SW 1271 (cell line): Measurements from ENCODE around the gene EPDR1.
"Not testable (repeated sequence)": the region's sequence is repeated elsewhere in the genome, so short reads cannot be mapped to it uniquely, and the experiment has no call there.

Experiments used
- DNase-seq, 2 experiments: peaks; one replicate each; lab custom pipeline; 2025; lab: John Stamatoyannopoulos, UW

Gene EPDR1

GRCh38 chr7:37928878-37929277 is 8.4 kb downstream of the EPDR1 start:
- DNase-seq = no peak

- no peak for DNase-seq
These were observed 9.9 kb downstream of the EPDR1 start for GRCh38 chr7:37930226-37930948.

- DNase-seq = no peak
These were observed 12.1 kb downstream of the EPDR1 start for GRCh38 chr7:37932543-37932942.

GRCh38 chr7:37933018-37933566 is 12.7 kb downstream of the EPDR1 start:
- no peak for DNase-seq

- DNase-seq = no peak
These were observed 22.6 kb downstream of the EPDR1 start for GRCh38 chr7:37942934-37943610.

GRCh38 chr7:37943905-37944736 is 23.7 kb downstream of the EPDR1 start:
- DNase-seq = no peak

- DNase-seq = no peak
These were observed 24.3 kb downstream of the EPDR1 start for GRCh38 chr7:37944737-37945054.

GRCh38 chr7:37945336-37945735 is 24.9 kb downstream of the EPDR1 start:
- no peak for DNase-seq

- no peak for DNase-seq
These were observed 26.9 kb downstream of the EPDR1 start for GRCh38 chr7:37947138-37947940.

GRCh38 chr7:37947941-37948210 is 27.4 kb downstream of the EPDR1 start:
- no peak for DNase-seq

- no peak for DNase-seq
These were observed 31.8 kb downstream of the EPDR1 start for GRCh38 chr7:37952240-37952639.

- DNase-seq = not testable (repeated sequence)
These were observed 33.8 kb downstream of the EPDR1 start for GRCh38 chr7:37954217-37954616.

GRCh38 chr7:37956791-37957190 is 36.4 kb downstream of the EPDR1 start:
- no peak for DNase-seq

GRCh38 chr7:37957221-37957970 is 37.0 kb downstream of the EPDR1 start:
- DNase-seq = no peak

- no peak for DNase-seq
These were observed 40.0 kb downstream of the EPDR1 start for GRCh38 chr7:37960483-37960882.

GRCh38 chr7:37961251-37961650 is 40.8 kb downstream of the EPDR1 start:
- DNase-seq = no peak

- DNase-seq = no peak
These were observed 43.8 kb downstream of the EPDR1 start for GRCh38 chr7:37964196-37964595.

- DNase-seq = no peak
These were observed 49.8 kb downstream of the EPDR1 start for GRCh38 chr7:37970211-37970610.

- no peak for DNase-seq
These were observed 51.1 kb downstream of the EPDR1 start for GRCh38 chr7:37971491-37971890.

- no peak for DNase-seq
These were observed 53.5 kb downstream of the EPDR1 start for GRCh38 chr7:37973915-37974314.

GRCh38 chr7:37974711-37975110 is 54.3 kb downstream of the EPDR1 start:
- no peak for DNase-seq
